ENCODE measurements around the gene CCDC97.
A peak's percentile ranks its signal among the peaks of the same experiment; 100 is the strongest.

CCDC97 gene

DNA sequence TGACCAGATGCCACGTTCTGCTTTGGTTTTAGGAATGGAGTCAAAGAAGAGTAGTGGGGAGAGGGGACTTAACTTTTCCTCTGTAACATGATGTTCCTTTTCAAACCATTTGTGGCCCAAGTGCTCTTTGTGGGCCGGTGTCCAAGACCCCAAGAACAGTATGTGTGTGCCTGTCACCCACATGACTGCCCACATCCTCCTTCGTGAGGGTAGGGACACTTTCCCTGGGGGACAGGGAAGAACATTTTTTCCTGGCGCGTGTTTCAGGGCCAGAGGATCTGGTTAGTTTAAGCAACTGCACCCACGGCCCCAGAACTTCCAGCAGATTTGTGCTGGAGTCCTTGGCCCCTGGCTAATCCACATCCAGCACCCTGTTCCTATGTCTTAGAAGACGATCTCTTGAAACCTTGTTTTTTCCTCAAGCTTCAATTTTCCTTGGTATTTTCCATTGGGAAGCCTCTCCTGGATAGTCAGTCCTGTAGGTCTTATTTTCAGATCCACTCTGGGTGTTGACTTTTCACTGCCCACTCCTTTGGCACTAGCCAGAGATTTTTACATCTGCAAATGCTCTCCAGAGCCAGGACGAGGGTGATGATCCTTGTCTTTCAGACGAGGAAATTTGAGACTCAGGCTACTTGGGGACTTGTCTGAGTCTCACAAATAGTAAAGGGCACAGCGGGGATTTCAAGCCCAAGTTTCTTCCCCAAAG, 10.8 kb upstream of the CCDC97 start:
- no peak for DNase-seq

- DNase-seq, result no peak
These were observed 10.2 kb upstream of the CCDC97 start for GRCh38 chr19:41299755-41300089.

DNA sequence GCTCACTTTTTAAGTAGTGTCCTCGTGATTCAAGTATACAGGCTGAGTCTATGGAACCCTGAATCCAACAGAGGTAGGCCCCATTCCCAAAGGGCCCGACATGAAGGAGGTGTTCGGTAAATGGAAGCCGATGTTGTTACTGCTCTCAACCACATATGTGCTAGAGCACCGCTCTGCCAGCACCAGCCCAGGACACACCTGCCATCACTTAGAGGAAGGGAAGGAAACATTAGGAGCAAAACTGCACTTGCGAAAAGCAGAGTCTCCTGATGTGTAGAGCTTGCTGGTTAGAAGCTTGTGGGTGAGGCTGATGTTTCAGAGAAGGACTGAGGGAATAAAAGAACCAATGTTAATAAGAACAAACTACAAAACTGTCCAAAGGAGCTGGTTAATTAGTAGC, 9.4 kb upstream of the CCDC97 start:
- DNase-seq, result no peak

- no peak for DNase-seq
These were observed 7.2 kb upstream of the CCDC97 start for GRCh38 chr19:41302624-41303351.

- no peak for DNase-seq
These were observed 6.0 kb upstream of the CCDC97 start for GRCh38 chr19:41303954-41304353.

DNA sequence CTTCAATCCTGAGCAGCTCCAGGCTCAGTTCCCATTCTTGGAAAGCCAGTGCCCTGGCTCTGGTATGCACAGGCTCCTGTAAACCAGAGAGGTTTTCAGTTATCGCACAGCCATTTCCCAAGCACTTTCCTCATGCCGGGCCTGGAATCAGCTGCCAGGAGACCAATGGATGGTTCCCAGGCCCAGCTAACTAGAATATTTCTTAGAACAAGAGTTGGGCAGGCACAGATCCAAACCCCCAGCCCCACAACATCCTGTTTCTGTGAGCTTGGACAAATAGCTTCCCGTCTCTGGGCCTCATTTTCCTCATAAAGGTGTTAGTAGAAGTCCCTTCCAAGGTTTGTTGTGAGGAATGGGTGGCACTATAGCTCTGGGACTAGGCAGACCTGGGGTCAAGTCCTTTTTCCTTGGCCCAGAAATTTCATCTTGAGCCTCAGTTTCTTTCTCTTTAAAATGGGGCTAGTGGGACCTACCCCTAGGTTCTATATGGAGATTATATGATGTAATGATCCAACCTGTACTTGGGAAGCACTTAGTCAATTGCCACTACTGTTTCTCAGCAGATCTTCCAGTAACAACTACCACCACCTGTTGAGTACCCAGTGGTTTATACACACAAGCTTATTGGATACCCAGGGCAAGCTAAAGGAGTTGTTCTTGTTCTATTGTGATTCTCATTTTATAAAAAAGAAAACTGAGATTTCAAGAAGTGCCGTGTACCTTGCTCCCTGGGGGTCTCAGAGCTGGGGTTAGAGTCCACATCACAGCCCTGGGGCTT, 5.1 kb upstream of the CCDC97 start:
- DNase-seq, result no peak

GRCh38 chr19:41305927-41306793, 3.8 kb upstream of the CCDC97 start:
- DNase-seq, result no peak

- no peak for DNase-seq
These were observed 2.7 kb upstream of the CCDC97 start for GRCh38 chr19:41307090-41307875.

GRCh38 chr19:41307954-41308449, 2.0 kb upstream of the CCDC97 start:
- no peak for DNase-seq

DNA sequence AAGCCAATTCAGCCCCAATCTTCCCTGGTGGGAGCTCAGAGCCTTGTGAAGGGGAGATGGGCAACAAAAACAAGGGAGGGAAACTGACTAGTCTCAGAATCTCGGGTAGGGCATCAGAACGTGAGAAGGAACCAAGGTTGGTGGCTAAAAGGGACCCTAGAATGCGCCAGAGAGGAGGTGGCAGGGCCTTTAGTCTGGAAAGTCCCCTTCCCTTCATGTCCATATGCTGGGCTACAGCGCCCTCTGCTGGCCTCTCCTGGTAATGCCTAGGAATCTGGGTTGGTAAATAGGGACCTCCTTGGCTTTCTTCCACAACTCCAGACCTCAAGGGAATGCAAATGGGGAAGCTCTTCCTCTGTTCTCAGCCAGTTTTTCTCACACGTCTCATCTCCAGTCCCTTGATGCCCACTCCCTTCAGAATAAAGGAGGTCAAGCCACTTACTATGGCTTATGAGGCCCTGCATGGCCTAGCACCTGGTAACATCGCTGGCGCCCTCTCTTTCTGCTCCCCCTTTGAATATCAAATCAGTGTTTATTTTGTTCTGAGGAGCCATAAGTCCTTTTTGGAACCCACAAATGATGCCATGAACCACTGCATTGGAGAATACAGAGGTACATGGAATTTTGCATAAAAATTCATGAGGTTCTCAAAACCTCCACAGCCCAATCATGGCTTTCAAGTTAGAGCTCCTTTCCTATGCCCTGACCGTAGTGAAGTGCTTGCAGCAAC, 1.4 kb upstream of the CCDC97 start:
- peak; percentile 68 for DNase-seq

DNA sequence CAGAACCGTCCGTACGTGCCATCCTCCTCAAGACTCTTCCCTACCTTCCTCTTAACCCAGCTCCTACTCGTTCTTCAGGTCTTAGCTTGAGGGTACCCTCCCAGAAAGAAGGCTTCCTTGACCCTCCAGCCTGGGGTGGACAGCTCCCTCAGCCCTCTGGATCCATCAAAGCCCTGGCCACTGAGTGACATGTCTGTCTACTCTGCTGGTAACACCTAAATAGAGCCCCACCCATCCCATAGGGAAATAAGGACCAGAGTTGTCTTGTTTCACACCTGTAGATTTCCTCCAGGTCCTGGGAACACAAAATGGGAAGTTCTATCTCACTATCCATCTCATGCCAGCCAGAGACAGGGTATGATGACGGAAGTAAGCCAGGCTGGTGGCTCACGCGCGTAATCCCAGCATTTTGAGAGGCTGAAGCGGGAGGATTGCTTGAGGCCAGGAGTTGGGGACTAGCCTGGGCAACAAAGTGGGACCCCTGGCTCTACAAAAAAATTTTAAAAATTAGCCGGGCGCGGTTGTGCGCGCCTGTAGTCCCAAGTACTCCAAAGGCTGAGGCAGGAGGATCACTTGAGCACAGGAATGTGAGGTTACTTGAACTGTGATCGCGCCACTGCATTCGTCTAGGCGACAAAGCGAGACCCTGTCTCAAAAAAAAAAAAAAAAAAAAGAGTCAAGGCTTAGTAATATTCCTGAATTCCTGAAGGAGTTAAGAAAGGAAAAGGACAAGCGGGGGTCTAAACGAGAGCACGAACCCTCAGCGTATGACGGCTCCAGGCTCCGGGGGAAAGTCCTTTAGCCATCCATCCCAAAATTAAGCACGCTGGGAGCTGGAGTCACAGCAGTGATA, 566 bp upstream of the CCDC97 start:
- DNase-seq, result no peak

GRCh38 chr19:41311072-41311471, 1.1 kb downstream of the CCDC97 start:
- no peak for DNase-seq

GRCh38 chr19:41311613-41312012, 1.6 kb downstream of the CCDC97 start:
- DNase-seq, result no peak

DNA sequence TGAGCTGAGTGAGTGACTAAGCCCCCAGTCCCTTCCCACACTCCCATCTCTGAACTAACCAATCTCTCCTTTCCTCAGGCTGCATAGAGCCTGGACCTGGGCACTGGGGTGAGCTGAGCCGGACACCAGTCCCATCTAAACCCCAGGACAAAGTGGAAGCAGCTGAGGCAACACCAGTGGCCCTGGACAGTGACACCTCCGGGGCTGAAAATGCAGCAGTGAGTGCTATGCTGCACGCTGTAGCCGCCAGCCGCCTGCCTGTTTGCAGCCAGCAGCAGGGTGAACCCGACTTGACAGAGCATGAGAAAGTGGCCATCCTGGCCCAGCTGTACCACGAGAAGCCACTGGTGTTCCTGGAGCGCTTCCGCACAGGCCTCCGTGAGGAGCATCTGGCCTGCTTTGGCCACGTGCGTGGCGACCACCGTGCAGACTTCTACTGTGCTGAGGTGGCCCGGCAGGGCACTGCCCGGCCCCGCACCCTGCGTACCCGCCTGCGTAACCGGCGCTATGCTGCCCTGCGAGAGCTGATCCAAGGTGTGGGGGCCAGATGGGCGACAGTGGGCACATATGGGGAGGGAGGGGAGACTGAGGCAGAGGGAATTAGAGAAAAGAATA, 6.4 kb downstream of the CCDC97 start:
- DNase-seq, result no peak

DNA sequence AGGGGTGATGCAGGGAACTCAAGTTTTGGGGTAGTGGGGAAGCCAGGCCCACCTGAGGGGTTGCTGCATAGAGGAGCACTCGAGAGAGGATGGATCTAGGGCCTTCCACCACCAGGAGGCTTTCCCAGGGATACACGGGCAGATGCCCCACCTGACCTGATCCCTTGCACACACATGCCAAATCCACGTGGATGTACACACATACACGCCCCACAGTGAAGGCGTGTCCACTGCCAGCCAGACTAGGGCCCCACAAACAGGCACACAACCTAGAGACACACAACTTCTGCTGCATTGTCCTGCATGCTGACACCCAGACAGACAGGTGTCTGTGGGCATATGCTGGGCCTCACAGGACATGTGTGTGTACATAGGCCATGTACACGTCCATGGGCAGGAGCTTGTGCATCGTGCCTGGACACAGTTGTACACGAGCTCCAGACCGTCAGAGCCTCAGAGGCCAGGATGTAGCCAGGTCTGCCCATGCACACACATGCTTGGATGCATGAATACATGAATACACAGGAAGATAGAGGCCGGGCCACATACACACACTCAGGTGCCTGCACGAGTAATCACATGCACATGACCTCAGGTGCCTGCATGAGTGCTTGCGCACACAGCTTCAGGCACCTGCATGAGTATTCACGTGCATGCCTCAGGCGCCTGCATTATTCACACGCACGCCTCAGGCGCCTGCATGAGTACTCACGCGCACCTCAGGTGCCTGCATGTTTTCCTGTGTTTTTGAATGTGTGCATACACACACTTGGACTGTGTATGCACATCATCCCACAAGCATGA, 8.9 kb downstream of the CCDC97 start:
- no peak for DNase-seq

- DNase-seq, result no peak
These were observed 9.7 kb downstream of the CCDC97 start for GRCh38 chr19:41319500-41320184.

- DNase-seq, result no peak
These were observed 10.2 kb downstream of the CCDC97 start for GRCh38 chr19:41320185-41320518.

DNA sequence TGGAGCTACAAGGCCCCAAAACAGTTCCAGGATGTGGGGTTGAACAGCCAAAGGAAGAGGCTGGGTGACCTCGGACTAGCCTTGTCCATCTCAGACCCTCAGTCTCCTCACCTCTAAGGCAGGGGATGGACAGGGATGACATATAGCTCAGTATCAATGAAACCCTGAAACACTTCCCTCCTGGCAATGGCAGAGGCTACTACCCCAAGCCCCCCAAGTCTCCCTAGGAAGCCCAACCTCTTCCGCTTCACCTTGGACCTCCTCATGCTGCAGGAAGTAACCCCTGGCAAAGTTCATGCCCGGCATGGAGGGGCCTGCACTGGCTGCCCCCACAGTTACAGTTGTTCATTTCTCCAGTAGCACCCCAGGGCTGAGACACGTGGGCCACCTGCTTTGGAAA, 10.6 kb downstream of the CCDC97 start:
- DNase-seq, result no peak

Data from DMS153 (cell line).